K562 (cell line): ENCODE data around the gene ATXN2L. TPM values are rescaled to one million over a fixed set of nuclear protein-coding genes. Genes with fewer than 3 reads are reported as not detected.

Source experiments
- AFF4 ChIP-seq: sonication (generic); formaldehyde crosslinking; IDR thresholded peaks from 2 replicates; pipeline ENCODE4 v1.8.0; 2023; ENCODE audit warnings: mild to moderate bottlenecking, missing genetic modification reagents
- KLF16 ChIP-seq: IDR thresholded peaks from 2 replicates; pipeline ENCODE4 v1.6.1; 2016; ENCODE audit warnings: antibody characterized with exemption
- RBM14 ChIP-seq: fragments of 200-400 bp; formaldehyde crosslinking; IDR thresholded peaks from 2 replicates; pipeline ENCODE4 v1.6.1; 2018; ENCODE audit warnings: low read depth, mild to moderate bottlenecking, low read length, moderate library complexity, borderline replicate concordance; ENCODE audit not compliant: insufficient read depth
- TAF1 ChIP-seq: IDR thresholded peaks from 2 replicates; pipeline ENCODE4 v1.6.1; 2011; ENCODE audit warnings: mild to moderate bottlenecking, low read length, moderate library complexity; ENCODE audit not compliant: insufficient read depth, control insufficient read depth, severe bottlenecking; ENCODE audit errors: extremely low read depth
- TBL1XR1 ChIP-seq, 2 experiments: IDR thresholded peaks; 2 replicates each; pipeline ENCODE4 v1.6.1; 2012; ENCODE audit warnings: improper control_type of control experiment in 2 of 2, low read length in 2 of 2, mild to moderate bottlenecking in 1 of 2
- ZBTB5 ChIP-seq: fragments of 450-650 bp; IDR thresholded peaks from 2 replicates; pipeline ENCODE4 v1.6.1; 2017; ENCODE audit warnings: antibody characterized with exemption
- ZFP30 ChIP-seq: fragments of 250-450 bp; sonication (Bioruptor Pico); IDR thresholded peaks from 2 replicates; pipeline ENCODE4 v1.8.0; 2022; ENCODE audit warnings: moderate library complexity, mild to moderate bottlenecking, inconsistent platforms, borderline replicate concordance
- ZMIZ1 ChIP-seq, 2 experiments: fragments of 150-350 bp in 1 of 2; IDR thresholded peaks; 2 replicates each; pipeline ENCODE4 v1.6.1; 2012 to 2016; ENCODE audit warnings: low read depth in 2 of 2, low read length in 2 of 2, mild to moderate bottlenecking in 1 of 2, moderate library complexity in 1 of 2
- ZNF507 ChIP-seq: conservative IDR thresholded peaks from 2 replicates; pipeline ENCODE4 v1.6.1; 2017; ENCODE audit warnings: missing genetic modification characterization, missing compliant biosample characterization
- polyA plus RNA-seq, 8 experiments: library from polyadenylated mRNA; depleted of rRNA in 4 of 8; stranded (reverse) in 5 of 8; unstranded in 3 of 8; fragments of >200 nt; fragmentation: Nextera tagmentation in 2 of 8; fragmentation: Illumina TruSeq in 1 of 8; extraction: Ambion mirVana in 2 of 8; extraction: Trizol in 1 of 8; gene quantifications; 2 replicates each; pipeline versions ENCODE4 v1.2.1 to v1.2.3, GENCODE V29; 2011 to 2014; ENCODE audit warnings: inconsistent platforms in 1 of 8, missing spikeins in 1 of 8
- total RNA-seq, 7 experiments: library from RNA; depleted of rRNA in 6 of 7; stranded (reverse); fragments of >200 nt in 6 of 7; fragmentation: Illumina TruSeq in 2 of 7; extraction: Trizol in 2 of 7; gene quantifications; 2 replicates each; pipeline versions ENCODE4 v1.2.1 to v1.2.3, GENCODE V29; 2011 to 2021; ENCODE audit warnings: low replicate concordance in 1 of 7
- TF ChIP-seq, protein P1 (sequence below): sonication (generic); formaldehyde crosslinking; IDR thresholded peaks from 2 replicates; pipeline ENCODE4 v1.8.1; 2023; ENCODE audit warnings: mild to moderate bottlenecking, missing genetic modification reagents
- TF ChIP-seq, protein P2 (sequence below): fragments of 450-650 bp; IDR thresholded peaks from 2 replicates; pipeline ENCODE4 v1.6.1; 2016; ENCODE audit warnings: low read depth, mild to moderate bottlenecking, moderate library complexity
- TF ChIP-seq, protein P3 (sequence below): sonication (generic); formaldehyde crosslinking; IDR thresholded peaks from 2 replicates; pipeline ENCODE4 v1.8.0; 2022; ENCODE audit warnings: missing genetic modification reagents, mild to moderate bottlenecking, moderate library complexity, borderline replicate concordance

Gene ATXN2L
- total and polyA plus RNA-seq, 9 of the 15 experiments (the other 6 are each of a cell fraction or from before 2014, with no cell fraction given), result 3.8 to 280 (median 37.2) TPM

- TF ChIP-seq ZMIZ1 (IDR thresholded peaks at IDR 0.05; ENCODE audit: low read depth in 2 of 2, low read length in 2 of 2) (no peak), ZBTB5 (no peak), TAF1 (peak; percentile 56), TBL1XR1 (IDR thresholded peaks at IDR 0.05; ENCODE audit: low read length in 2 of 2) (no peak), AFF4 (peak; percentile 58), RBM14 (peak; percentile 10; the same call in 1 of the 2 replicates), ZNF507 (no peak), ZFP30 (CRISPR knock-in tag) (no peak), KLF16 (no peak)
- TF ChIP-seq, protein P1, sequence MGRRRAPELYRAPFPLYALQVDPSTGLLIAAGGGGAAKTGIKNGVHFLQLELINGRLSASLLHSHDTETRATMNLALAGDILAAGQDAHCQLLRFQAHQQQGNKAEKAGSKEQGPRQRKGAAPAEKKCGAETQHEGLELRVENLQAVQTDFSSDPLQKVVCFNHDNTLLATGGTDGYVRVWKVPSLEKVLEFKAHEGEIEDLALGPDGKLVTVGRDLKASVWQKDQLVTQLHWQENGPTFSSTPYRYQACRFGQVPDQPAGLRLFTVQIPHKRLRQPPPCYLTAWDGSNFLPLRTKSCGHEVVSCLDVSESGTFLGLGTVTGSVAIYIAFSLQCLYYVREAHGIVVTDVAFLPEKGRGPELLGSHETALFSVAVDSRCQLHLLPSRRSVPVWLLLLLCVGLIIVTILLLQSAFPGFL (CRISPR knock-in tag), result no peak
- TF ChIP-seq, protein P2, sequence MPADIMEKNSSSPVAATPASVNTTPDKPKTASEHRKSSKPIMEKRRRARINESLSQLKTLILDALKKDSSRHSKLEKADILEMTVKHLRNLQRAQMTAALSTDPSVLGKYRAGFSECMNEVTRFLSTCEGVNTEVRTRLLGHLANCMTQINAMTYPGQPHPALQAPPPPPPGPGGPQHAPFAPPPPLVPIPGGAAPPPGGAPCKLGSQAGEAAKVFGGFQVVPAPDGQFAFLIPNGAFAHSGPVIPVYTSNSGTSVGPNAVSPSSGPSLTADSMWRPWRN, result no peak
- TF ChIP-seq, protein P3, sequence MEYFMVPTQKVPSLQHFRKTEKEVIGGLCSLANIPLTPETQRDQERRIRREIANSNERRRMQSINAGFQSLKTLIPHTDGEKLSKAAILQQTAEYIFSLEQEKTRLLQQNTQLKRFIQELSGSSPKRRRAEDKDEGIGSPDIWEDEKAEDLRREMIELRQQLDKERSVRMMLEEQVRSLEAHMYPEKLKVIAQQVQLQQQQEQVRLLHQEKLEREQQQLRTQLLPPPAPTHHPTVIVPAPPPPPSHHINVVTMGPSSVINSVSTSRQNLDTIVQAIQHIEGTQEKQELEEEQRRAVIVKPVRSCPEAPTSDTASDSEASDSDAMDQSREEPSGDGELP, result peak; percentile 22; the same call in 1 of the 2 replicates
Observed at GRCh38 chr16:28823291-28823872, 583 bp downstream of the ATXN2L start (continued).
